Fibroblast of pulmonary artery (primary cell): ENCODE results near the gene ATP6V1E1.
"Not testable (repeated sequence)": the region's sequence is repeated elsewhere in the genome, so short reads cannot be mapped to it uniquely, and the experiment has no call there.

Experiments used
- DNase-seq: peaks from one replicate; pipeline ENCODE4 v3.0.0-alpha.2; 2010; ENCODE audit warnings: low read depth
- H3K4me3 ChIP-seq: replicated peaks from 2 replicates; pipeline ENCODE4 v1.5.1; 2011; ENCODE audit warnings: low read depth, mild to moderate bottlenecking, control low read depth, low read length, moderate library complexity
- CTCF ChIP-seq: IDR thresholded peaks from 2 replicates; pipeline ENCODE4 v1.5.1; 2011; ENCODE audit warnings: mild to moderate bottlenecking, control low read depth, low read length, inconsistent platforms; ENCODE audit errors: missing control alignments

Gene ATP6V1E1

GRCh38 chr22:17628406-17629172 is at the start of gene ATP6V1E1:
Gene ATP6V1E1 (minus strand): TSS chr22:17628749. CDS start chr22:17628635, 114 bp downstream.
- H3K4me3 ChIP-seq: peak within 1 kb of the TSS; percentile 100
- peak; percentile 98 for DNase-seq
- TF ChIP-seq CTCF: no peak

GRCh38 chr22:17675584-17675983 is 47.0 kb upstream of the ATP6V1E1 start:
- no peak overlapping the region for H3K4me3 ChIP-seq
- DNase-seq: no peak
- TF ChIP-seq CTCF: no peak

GRCh38 chr22:17674152-17674551 is 45.6 kb upstream of the ATP6V1E1 start:
- no peak for DNase-seq
- no peak overlapping the region for H3K4me3 ChIP-seq
- TF ChIP-seq CTCF: no peak

GRCh38 chr22:17672417-17672991 is 44.0 kb upstream of the ATP6V1E1 start:
- no peak overlapping the region for H3K4me3 ChIP-seq
- TF ChIP-seq CTCF: no peak
- DNase-seq: no peak

GRCh38 chr22:17671521-17672092 is 43.1 kb upstream of the ATP6V1E1 start:
- DNase-seq, H3K4me3 ChIP-seq: not testable (repeated sequence)

- H3K4me3 ChIP-seq: no peak overlapping the region
- DNase-seq: peak; percentile 57
- TF ChIP-seq CTCF: no peak
Measured at GRCh38 chr22:17665854-17666253, 37.3 kb upstream of the ATP6V1E1 start.

- DNase-seq: no peak
- no peak for TF ChIP-seq CTCF
- H3K4me3 ChIP-seq: no peak overlapping the region
Measured at GRCh38 chr22:17665248-17665647, 36.7 kb upstream of the ATP6V1E1 start.
